GM23248 (cell line): ENCODE data around the gene RPL6.
"Not testable (repeated sequence)": the region's sequence is repeated elsewhere in the genome, so short reads cannot be mapped to it uniquely, and the experiment has no call there.

Experiments used
- EZH2 ChIP-seq: fragments of 200-600 bp; sonication (generic); IDR thresholded peaks from 2 replicates; pipeline ENCODE4 v1.6.1; 2018; ENCODE audit warnings: antibody characterized with exemption, mild to moderate bottlenecking; ENCODE audit not compliant: insufficient read depth, poor library complexity, severe bottlenecking
- EZH2phosphoT487 ChIP-seq: fragments of 200-600 bp; sonication (generic); IDR thresholded peaks from 2 replicates; pipeline ENCODE4 v1.6.1; 2018; ENCODE audit warnings: antibody characterized with exemption, moderate library complexity, mild to moderate bottlenecking, low read depth; ENCODE audit not compliant: insufficient read depth

DNA sequence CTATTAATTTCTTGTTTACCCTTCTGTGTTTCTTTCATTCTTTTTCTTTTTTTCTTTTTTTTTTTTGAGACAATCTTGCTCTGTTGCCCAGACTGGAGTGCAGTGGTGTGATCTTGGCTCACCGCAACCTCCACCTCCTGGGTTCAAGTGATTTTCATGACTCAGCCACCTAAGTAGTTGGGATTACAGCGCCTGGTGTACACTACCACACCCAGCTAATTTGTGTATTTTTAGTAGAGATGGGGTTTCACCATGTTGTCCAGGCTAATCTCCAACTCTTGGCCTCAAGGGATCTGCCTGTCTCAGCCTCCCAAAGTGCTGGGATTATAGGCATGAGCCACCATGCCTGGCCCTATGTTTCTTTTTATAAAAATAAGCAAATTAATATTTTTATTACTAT lies 38.8 kb upstream of the RPL6 start:
- TF ChIP-seq EZH2phosphoT487, EZH2: not testable (repeated sequence)
